ENCODE results near the gene IP6K3. TPM values are rescaled to one million over a fixed set of nuclear protein-coding genes. Genes with fewer than 3 reads are reported as not detected.

The IP6K3 gene
- polyA plus RNA-seq, 3 donors = not detected

- no peak overlapping the region for H3K4me3 ChIP-seq (replicated peaks in 1 of 3; ENCODE audit: low read depth in 2 of 3, low read length in 3 of 3)
- Mint-ChIP-seq H3K9me3 (no peaks in the 10 kb centered on the region), H3K4me3 (no peak overlapping the region), H3K36me3 (no peaks in the 10 kb centered on the region), H3K4me1 (no peaks in the 10 kb centered on the region), H3K27ac (no peak overlapping the region), H3K27me3 (ENCODE audit: low read depth in 3 of 3) (peaks cover 3 to 5% (median 3%) of the 10 kb centered on the region in 3 donors)
- H2AFZ ChIP-seq (ENCODE audit: insufficient read depth, low read depth, low read length, poor library complexity, severe bottlenecking) = no peak overlapping the region
- no peaks in the 10 kb centered on the region for H4K20me1 ChIP-seq (ENCODE audit: insufficient read depth, low read length)
- TF ChIP-seq CTCF (IDR thresholded peaks at IDR 0.05) = no peak
- no peak overlapping the region for H3K9ac ChIP-seq (ENCODE audit: insufficient read depth, low read length, poor library complexity, severe bottlenecking)
- H3K36me3 ChIP-seq (replicated peaks in 1 of 2; ENCODE audit: control insufficient read depth in 1 of 2, insufficient read depth in 2 of 2, low read length in 2 of 2) = no peaks in the 10 kb centered on the region
- no peaks in the 10 kb centered on the region for H3K27me3 ChIP-seq (ENCODE audit: control insufficient read depth in 2 of 2, insufficient read depth in 2 of 2, low read length in 2 of 2)
- 93% methylated on average over 9 of the region's 9 CpGs for WGBS (ENCODE audit: insufficient coverage)
- DNase-seq = no peak
- no peak overlapping the region for H3K4me2 ChIP-seq (replicated peaks; ENCODE audit: extremely low read depth, low read length, poor library complexity, severe bottlenecking)
- H3K9me3 ChIP-seq (replicated peaks in 1 of 2; ENCODE audit: control insufficient read depth in 1 of 2, insufficient read depth in 1 of 2, low read length in 2 of 2) = no peaks in the 10 kb centered on the region
- no peak overlapping the region for H3K27ac ChIP-seq (ENCODE audit: low read depth in 1 of 2, low read length in 2 of 2)
- no peaks in the 10 kb centered on the region for H3K4me1 ChIP-seq (ENCODE audit: control insufficient read depth in 1 of 2, insufficient read depth in 2 of 2, low read length in 2 of 2)
- no peaks in the 10 kb centered on the region for H3K79me2 ChIP-seq (ENCODE audit: insufficient read depth, low read length)
- intact Hi-C loops (cut with micrococcal nuclease) = no loop called here
Measured at GRCh38 chr6:33731751-33732282, 14.9 kb downstream of the IP6K3 start.

- no peaks in the 10 kb centered on the region for H3K9me3 ChIP-seq (replicated peaks in 1 of 2; ENCODE audit: control insufficient read depth in 1 of 2, insufficient read depth in 1 of 2, low read length in 2 of 2)
- H4K20me1 ChIP-seq (ENCODE audit: insufficient read depth, low read length) = no peaks in the 10 kb centered on the region
- intact Hi-C loops (cut with micrococcal nuclease) = no loop called here
- Mint-ChIP-seq H3K4me3 (no peak overlapping the region), H3K36me3 (no peaks in the 10 kb centered on the region), H3K27ac (no peak overlapping the region), H3K4me1 (no peaks in the 10 kb centered on the region), H3K9me3 (no peaks in the 10 kb centered on the region), H3K27me3 (ENCODE audit: low read depth in 3 of 3) (peaks cover 3 to 5% (median 3%) of the 10 kb centered on the region in 3 donors)
- H3K27ac ChIP-seq (ENCODE audit: low read depth in 1 of 2, low read length in 2 of 2) = no peak overlapping the region
- no peak overlapping the region for H3K4me3 ChIP-seq (replicated peaks in 1 of 3; ENCODE audit: low read depth in 2 of 3, low read length in 3 of 3)
- H3K4me2 ChIP-seq (replicated peaks; ENCODE audit: extremely low read depth, low read length, poor library complexity, severe bottlenecking) = no peak overlapping the region
- no peaks in the 10 kb centered on the region for H3K36me3 ChIP-seq (replicated peaks in 1 of 2; ENCODE audit: control insufficient read depth in 1 of 2, insufficient read depth in 2 of 2, low read length in 2 of 2)
- no peak for TF ChIP-seq CTCF (IDR thresholded peaks at IDR 0.05)
- DNase-seq = no peak
- no peaks in the 10 kb centered on the region for H3K27me3 ChIP-seq (ENCODE audit: control insufficient read depth in 2 of 2, insufficient read depth in 2 of 2, low read length in 2 of 2)
- no peaks in the 10 kb centered on the region for H3K79me2 ChIP-seq (ENCODE audit: insufficient read depth, low read length)
- no peak overlapping the region for H2AFZ ChIP-seq (ENCODE audit: insufficient read depth, low read depth, low read length, poor library complexity, severe bottlenecking)
- H3K4me1 ChIP-seq (ENCODE audit: control insufficient read depth in 1 of 2, insufficient read depth in 2 of 2, low read length in 2 of 2) = no peaks in the 10 kb centered on the region
- WGBS (ENCODE audit: insufficient coverage) = 71% methylated on average over 5 of the region's 7 CpGs
- no peak overlapping the region for H3K9ac ChIP-seq (ENCODE audit: insufficient read depth, low read length, poor library complexity, severe bottlenecking)
Measured at GRCh38 chr6:33731035-33731434, 15.7 kb downstream of the IP6K3 start.

Measured in CD14-positive monocyte (primary cell).